Fibroblast of villous mesenchyme (primary cell): ENCODE results near the gene JCAD. TPM values are rescaled to one million over a fixed set of nuclear protein-coding genes. Genes with fewer than 3 reads are reported as not detected.

Experiments used
- DNase-seq: peaks from one replicate; pipeline ENCODE4 v3.0.0-alpha.2; 2010; ENCODE audit warnings: low read depth
- H3K4me3 ChIP-seq: 2 replicates; pipeline ENCODE4 v1.5.1; 2011; ENCODE audit warnings: low read depth, mild to moderate bottlenecking, low read length
- CTCF ChIP-seq: IDR thresholded peaks from 2 replicates; pipeline ENCODE4 v1.5.1; 2012; ENCODE audit warnings: low read depth, mild to moderate bottlenecking, low read length; ENCODE audit not compliant: insufficient read depth
- total RNA-seq: library from RNA; depleted of rRNA; stranded (reverse); fragments of >200 nt; gene quantifications from 2 replicates; pipeline ENCODE4 v1.2.3, GENCODE V29; 2012

Gene JCAD
- total RNA-seq, 1 donor, result 7.8 TPM

GRCh38 chr10:30083934-30084333, 24.5 kb upstream of the JCAD start:
- no peak for DNase-seq
- no peak overlapping the region for H3K4me3 ChIP-seq
- TF ChIP-seq CTCF, result no peak

GRCh38 chr10:30081182-30081581, 21.8 kb upstream of the JCAD start:
- no peak for DNase-seq
- no peak overlapping the region for H3K4me3 ChIP-seq
- TF ChIP-seq CTCF, result no peak

GRCh38 chr10:30080161-30080560, 20.8 kb upstream of the JCAD start:
- DNase-seq, result no peak
- TF ChIP-seq CTCF, result no peak
- no peak overlapping the region for H3K4me3 ChIP-seq

- no peak overlapping the region for H3K4me3 ChIP-seq
- no peak for DNase-seq
- TF ChIP-seq CTCF, result no peak
Observed at GRCh38 chr10:30079408-30079807, 20.0 kb upstream of the JCAD start.

GRCh38 chr10:30075481-30075880, 16.1 kb upstream of the JCAD start:
- DNase-seq, result no peak
- no peak overlapping the region for H3K4me3 ChIP-seq
- TF ChIP-seq CTCF, result no peak

GRCh38 chr10:30074933-30075332, 15.5 kb upstream of the JCAD start:
- H3K4me3 ChIP-seq, result no peak overlapping the region
- no peak for DNase-seq
- no peak for TF ChIP-seq CTCF

- H3K4me3 ChIP-seq, result no peak overlapping the region
- TF ChIP-seq CTCF, result no peak
- no peak for DNase-seq
Observed at GRCh38 chr10:30074090-30074489, 14.7 kb upstream of the JCAD start.
